Tibial nerve (tissue), 4 donors: ENCODE measurements around the gene FAT2.

Experiments
- CTCF ChIP-seq, 5 experiments: fragments of 200-600 bp in 3 of 5; fragments of 450-650 bp in 2 of 5; sonication (generic) in 3 of 5; IDR thresholded peaks; one replicate each; pipeline ENCODE4 v1.5.1; 2016 to 2019; ENCODE audit warnings: antibody characterized with exemption in 5 of 5, mild to moderate bottlenecking in 3 of 5, moderate library complexity in 2 of 5
- EP300 ChIP-seq, 2 donors: sonication (generic); formaldehyde crosslinking; IDR thresholded peaks; one replicate each; pipeline ENCODE4 v1.6.1; 2017; ENCODE audit warnings: antibody characterized with exemption in 2 of 2, mild to moderate bottlenecking in 1 of 2
- POLR2A ChIP-seq, 2 donors: fragments of 450-650 bp; IDR thresholded peaks; one replicate each; pipeline ENCODE4 v1.6.1; 2017; ENCODE audit warnings: antibody characterized with exemption in 2 of 2, mild to moderate bottlenecking in 2 of 2, moderate library complexity in 2 of 2

- no peak for TF ChIP-seq POLR2A (IDR thresholded peaks at IDR 0.05)
- TF ChIP-seq CTCF (IDR thresholded peaks at IDR 0.05): no peak
- no peak for TF ChIP-seq EP300 (IDR thresholded peaks at IDR 0.05)
These were observed 33.2 kb downstream of the FAT2 start for GRCh38 chr5:151557951-151558350.
